Lung (tissue), 12 donors: ENCODE measurements around the gene CDH23. TPM values are rescaled to one million over a fixed set of nuclear protein-coding genes. Genes with fewer than 3 reads are reported as not detected.

Experiments used
- ATAC-seq: fragments of 200-7000 bp; cut with Tn5 transposase; one replicate; pipeline ENCODE4 v1.9.1; 2020; ENCODE audit warnings: moderate number of reproducible peaks; ENCODE audit not compliant: insufficient read depth, low FRiP score
- DNase-seq, 3 donors: peaks; one replicate each; pipeline ENCODE4 v3.0.0-alpha.2; 2013 to 2017
- H3K27ac ChIP-seq, 2 donors: one replicate each; pipeline ENCODE4 v1.5.1; 2013; ENCODE audit warnings: mild to moderate bottlenecking in 2 of 2, moderate library complexity in 2 of 2, control low read depth in 1 of 2, inconsistent platforms in 1 of 2, low read depth in 1 of 2, low read length in 1 of 2
- H3K27me3 ChIP-seq, 3 donors: one replicate each; pipeline ENCODE4 v1.5.1; 2013; ENCODE audit warnings: low read length in 2 of 3; ENCODE audit not compliant: control insufficient read depth in 3 of 3, insufficient read depth in 3 of 3
- H3K36me3 ChIP-seq, 4 donors: one replicate each; pipeline ENCODE4 v1.5.1; 2013; ENCODE audit warnings: low read length in 4 of 4, mild to moderate bottlenecking in 1 of 4, moderate library complexity in 1 of 4; ENCODE audit not compliant: control insufficient read depth in 4 of 4, insufficient read depth in 4 of 4
- H3K4me1 ChIP-seq, 5 donors: one replicate each; pipeline ENCODE4 v1.5.1; 2013; ENCODE audit warnings: low read length in 5 of 5, mild to moderate bottlenecking in 2 of 5, moderate library complexity in 1 of 5; ENCODE audit not compliant: control insufficient read depth in 5 of 5, insufficient read depth in 5 of 5
- H3K4me3 ChIP-seq: one replicate; pipeline ENCODE4 v1.5.1; 2013; ENCODE audit warnings: mild to moderate bottlenecking, control low read depth, moderate library complexity
- H3K9ac ChIP-seq, 2 donors: one replicate each; pipeline ENCODE4 v1.5.1; 2013; ENCODE audit warnings: low read length in 2 of 2, control low read depth in 1 of 2; ENCODE audit not compliant: insufficient read depth in 1 of 2
- H3K9me3 ChIP-seq, 4 donors: one replicate each; pipeline ENCODE4 v1.5.1; 2013; ENCODE audit warnings: low read length in 3 of 4, mild to moderate bottlenecking in 1 of 4, moderate library complexity in 1 of 4; ENCODE audit not compliant: control insufficient read depth in 4 of 4, insufficient read depth in 3 of 4
- WGBS, 2 donors: extraction: QIAGEN DNeasy Blood & Tissue Kit; methylation state at CpG; one replicate each; pipeline ENCODE4 v1.1.7; 2013; 5-methylcytosine and 5-hydroxymethylcytosine counted together
- polyA plus RNA-seq, 2 donors: library from polyadenylated mRNA; stranded (reverse); fragments of 200-250 nt; gene quantifications; one replicate each; pipeline ENCODE4 v1.2.1, GENCODE V29; 2013
- total RNA-seq, 2 donors: library from RNA; depleted of rRNA in 1 of 2; stranded (reverse); fragments of >200 nt in 1 of 2; gene quantifications; one replicate each; pipeline ENCODE4 v1.2.1, GENCODE V29; 2014 to 2021
- TF ChIP-seq, protein P1 (sequence below): IDR thresholded peaks from 2 replicates; pipeline ENCODE4 v1.5.1; 2012; ENCODE audit warnings: mild to moderate bottlenecking; ENCODE audit errors: control extremely low read depth, extremely low read depth
- donor health status: control.
- donor health status: control.
- donor health status: Bipolar disorder and iron deficiency.
- donor health status: healthy.
- donor health status: DM: yes; HTN: yes; CAD: no.

CDH23 gene
- total and polyA plus RNA-seq, 4 donors: 4.5 to 29.5 (median 6.0) TPM

DNA sequence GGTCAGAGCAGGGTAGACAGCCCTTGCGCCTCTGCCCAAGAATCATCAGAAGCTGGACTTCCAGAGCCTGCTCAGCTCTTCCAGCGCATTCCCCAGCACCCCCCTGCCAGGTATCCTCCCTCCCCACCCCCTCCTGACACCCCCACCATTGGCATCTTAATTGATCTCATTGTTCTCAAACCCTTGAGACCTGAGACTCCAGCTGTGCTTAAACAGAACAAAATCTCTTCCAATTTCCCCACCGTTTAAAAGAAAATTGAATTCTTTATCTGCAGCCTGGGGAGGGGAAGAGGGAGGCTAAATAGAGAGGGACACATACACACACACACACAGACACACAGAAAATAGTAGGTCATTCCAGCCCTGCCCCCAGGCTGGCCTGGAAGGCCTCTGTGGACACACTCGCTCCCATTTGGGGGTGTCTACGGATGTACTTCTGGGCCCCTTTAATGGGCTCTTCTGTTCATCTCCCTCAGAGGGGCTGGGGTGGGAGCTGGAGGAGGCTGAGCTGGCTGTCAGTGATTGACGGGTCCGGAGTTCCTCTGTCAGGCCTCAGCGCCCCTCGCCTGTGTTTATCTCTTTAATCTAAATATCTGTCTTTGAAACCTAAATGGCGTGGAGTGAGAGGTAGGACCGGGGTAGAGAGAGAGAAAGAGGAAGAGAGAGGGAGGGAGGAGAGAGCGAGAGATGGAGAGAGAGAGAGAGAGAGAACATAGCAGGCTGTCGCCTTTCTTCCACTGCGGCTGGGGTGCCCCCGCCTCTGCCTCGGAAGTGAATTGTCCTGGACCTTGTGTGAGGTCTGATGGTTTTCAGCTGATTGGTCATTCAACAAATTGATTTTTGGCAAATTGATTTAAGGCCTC is 261.1 kb downstream of the CDH23 start:
- H3K4me3 ChIP-seq: no peak overlapping the region

DNA sequence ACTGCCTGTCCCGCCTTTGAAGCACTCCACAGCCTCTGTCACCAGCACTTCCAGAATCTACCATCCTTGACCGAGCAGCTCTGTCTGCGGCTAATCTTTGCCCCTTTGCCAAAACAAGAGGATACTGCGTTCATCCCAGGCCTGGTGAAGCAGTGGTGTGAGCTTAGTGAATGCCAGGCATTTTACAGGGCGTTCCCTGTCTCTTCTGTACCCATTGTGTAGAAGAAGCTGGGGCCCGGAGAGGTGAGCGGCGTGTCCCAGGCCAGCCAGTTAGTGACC is 261.7 kb downstream of the CDH23 start:
- Histone ChIP-seq H3K4me1 (peaks cover 0 to 7% (median 0%) of the 10 kb centered on the region in 5 donors), H3K27ac (no peak overlapping the region), H3K9ac (no peak overlapping the region), H3K4me3 (no peak overlapping the region), H3K27me3 (no peaks in the 10 kb centered on the region), H3K36me3 (no peaks in the 10 kb centered on the region), H3K9me3 (no peaks in the 10 kb centered on the region)
- TF ChIP-seq, protein P1, sequence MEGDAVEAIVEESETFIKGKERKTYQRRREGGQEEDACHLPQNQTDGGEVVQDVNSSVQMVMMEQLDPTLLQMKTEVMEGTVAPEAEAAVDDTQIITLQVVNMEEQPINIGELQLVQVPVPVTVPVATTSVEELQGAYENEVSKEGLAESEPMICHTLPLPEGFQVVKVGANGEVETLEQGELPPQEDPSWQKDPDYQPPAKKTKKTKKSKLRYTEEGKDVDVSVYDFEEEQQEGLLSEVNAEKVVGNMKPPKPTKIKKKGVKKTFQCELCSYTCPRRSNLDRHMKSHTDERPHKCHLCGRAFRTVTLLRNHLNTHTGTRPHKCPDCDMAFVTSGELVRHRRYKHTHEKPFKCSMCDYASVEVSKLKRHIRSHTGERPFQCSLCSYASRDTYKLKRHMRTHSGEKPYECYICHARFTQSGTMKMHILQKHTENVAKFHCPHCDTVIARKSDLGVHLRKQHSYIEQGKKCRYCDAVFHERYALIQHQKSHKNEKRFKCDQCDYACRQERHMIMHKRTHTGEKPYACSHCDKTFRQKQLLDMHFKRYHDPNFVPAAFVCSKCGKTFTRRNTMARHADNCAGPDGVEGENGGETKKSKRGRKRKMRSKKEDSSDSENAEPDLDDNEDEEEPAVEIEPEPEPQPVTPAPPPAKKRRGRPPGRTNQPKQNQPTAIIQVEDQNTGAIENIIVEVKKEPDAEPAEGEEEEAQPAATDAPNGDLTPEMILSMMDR: no peak
- WGBS, 2 donors: 89 to 97% methylated on average over 8 of the region's 8 CpGs
- ATAC-seq (no peak), DNase-seq (no peak)

More for the DNA sequence above, 261.1 kb downstream of the CDH23 start:
- no peak for DNase-seq
- TF ChIP-seq, protein P1: no peak
- H3K36me3 ChIP-seq: no peaks in the 10 kb centered on the region
- no peak for ATAC-seq
- H3K9ac ChIP-seq: no peak overlapping the region
- H3K27me3 ChIP-seq: no peaks in the 10 kb centered on the region
- H3K4me1 ChIP-seq: peaks cover 0 to 7% (median 0%) of the 10 kb centered on the region in 5 donors
- 75 to 87% methylated on average over 16 of the region's 16 CpGs for WGBS, 2 donors
- H3K9me3 ChIP-seq: no peaks in the 10 kb centered on the region
- no peak overlapping the region for H3K27ac ChIP-seq

DNA sequence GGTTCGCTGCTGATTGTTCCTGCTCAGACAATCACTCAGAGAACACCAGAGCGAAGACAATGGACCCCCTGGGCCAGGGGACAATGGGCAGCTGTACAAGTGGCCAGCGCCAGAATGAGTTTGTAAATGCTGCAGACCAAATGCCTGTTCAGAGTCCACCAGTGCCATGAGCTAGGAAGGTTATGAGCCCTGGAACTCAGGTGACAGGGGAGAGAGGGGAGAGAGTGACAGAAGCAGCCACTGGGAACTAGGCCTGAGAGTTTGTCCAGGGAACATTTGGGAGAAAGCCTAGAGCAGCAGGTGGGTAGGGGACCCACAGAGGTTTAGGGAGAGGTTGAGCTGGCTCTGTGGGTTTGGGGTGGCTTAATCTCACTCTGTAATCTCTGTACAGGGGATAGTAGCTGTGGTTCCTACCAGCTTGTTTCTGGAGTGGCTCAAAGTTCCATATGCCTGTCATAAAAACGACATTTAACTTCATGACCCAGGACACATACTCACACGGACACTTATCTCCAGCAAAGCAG is 262.5 kb downstream of the CDH23 start:
- H3K4me3 ChIP-seq: no peak overlapping the region
- H3K9me3 ChIP-seq: no peaks in the 10 kb centered on the region
- ATAC-seq: no peak
- DNase-seq: no peak
- no peak overlapping the region for H3K9ac ChIP-seq
- peaks cover 0 to 7% (median 0%) of the 10 kb centered on the region in 5 donors for H3K4me1 ChIP-seq
- H3K27ac ChIP-seq: no peak overlapping the region
- no peaks in the 10 kb centered on the region for H3K27me3 ChIP-seq
- TF ChIP-seq, protein P1: no peak
- 67 to 75% methylated on average over 5 of the region's 5 CpGs for WGBS, 2 donors
- H3K36me3 ChIP-seq: no peaks in the 10 kb centered on the region
